CD4-positive, CD25-positive, alpha-beta regulatory T cell (primary cell): Measurements from ENCODE around the gene BAG5. TPM values are rescaled to one million over a fixed set of nuclear protein-coding genes. Genes with fewer than 3 reads are reported as not detected.
"Not testable (repeated sequence)": the region's sequence is repeated elsewhere in the genome, so short reads cannot be mapped to it uniquely, and the experiment has no call there.

Experiments used
- ATAC-seq, 2 donors: fragments of 150-1000 bp; cut with Tn5 transposase; one replicate each; pipeline ENCODE4 v1.10.0; 2021; ENCODE audit warnings: low read depth in 2 of 2, moderate number of reproducible peaks in 2 of 2, moderate library complexity in 1 of 2
- DNase-seq, 3 donors: peaks; one replicate each; pipeline versions ENCODE4 v3.0.0 to v3.0.0-alpha.2; 2012 to 2022; ENCODE audit warnings: mixed read lengths in 1 of 3
- H3K27ac ChIP-seq: one replicate; pipeline ENCODE4 v1.7.0; 2013; ENCODE audit warnings: mild to moderate bottlenecking, low read length; ENCODE audit not compliant: insufficient read depth, poor library complexity, severe bottlenecking
- H3K27me3 ChIP-seq: one replicate; pipeline ENCODE4 v1.7.0; 2013; ENCODE audit warnings: low read length; ENCODE audit not compliant: control insufficient read depth, insufficient read depth
- H3K36me3 ChIP-seq: one replicate; pipeline ENCODE4 v1.7.0; 2013; ENCODE audit warnings: mild to moderate bottlenecking, low read length, moderate library complexity; ENCODE audit not compliant: control insufficient read depth, insufficient read depth
- H3K4me1 ChIP-seq: 2 replicates; pipeline ENCODE4 v1.7.0; 2013; ENCODE audit warnings: mild to moderate bottlenecking, low read length; ENCODE audit not compliant: insufficient read depth, control insufficient read depth, poor library complexity, severe bottlenecking
- H3K4me3 ChIP-seq: one replicate; pipeline ENCODE4 v1.7.0; 2013; ENCODE audit warnings: low read depth, mild to moderate bottlenecking, low read length, moderate library complexity
- H3K9me3 ChIP-seq, 2 experiments: 1 replicate in 1 of 2; 2 replicates in 1 of 2; pipeline ENCODE4 v1.7.0; 2013; ENCODE audit warnings: low read length in 2 of 2, mild to moderate bottlenecking in 1 of 2, moderate library complexity in 1 of 2; ENCODE audit not compliant: control insufficient read depth in 2 of 2
- H3K27ac Mint-ChIP-seq, 3 donors: one replicate each; pipeline ENCODE4 v1.8.0; 2020 to 2022; ENCODE audit warnings: mild to moderate bottlenecking in 3 of 3, mixed read lengths in 3 of 3, moderate library complexity in 2 of 3
- H3K27me3 Mint-ChIP-seq: one replicate; pipeline ENCODE4 v1.8.0; 2022; ENCODE audit warnings: mild to moderate bottlenecking, mixed read lengths
- H3K36me3 Mint-ChIP-seq: one replicate; pipeline ENCODE4 v1.8.0; 2020; ENCODE audit warnings: mixed read lengths
- H3K4me1 Mint-ChIP-seq, 4 donors: one replicate each; pipeline ENCODE4 v1.8.0; 2020 to 2022; ENCODE audit warnings: mixed read lengths in 4 of 4, mild to moderate bottlenecking in 1 of 4
- H3K4me3 Mint-ChIP-seq, 4 donors: one replicate each; pipeline ENCODE4 v1.8.0; 2020 to 2022; ENCODE audit warnings: mild to moderate bottlenecking in 4 of 4, mixed read lengths in 4 of 4, moderate library complexity in 3 of 4
- H3K9me3 Mint-ChIP-seq, 7 donors: one replicate each; pipeline ENCODE4 v1.8.0; 2020 to 2022; ENCODE audit warnings: mixed read lengths in 7 of 7, mild to moderate bottlenecking in 3 of 7, moderate library complexity in 2 of 7
- polyA plus RNA-seq, 4 donors: library from polyadenylated mRNA; unstranded; fragments of 300-500 nt; fragmentation: Illumina TruSeq; gene quantifications; one replicate each; pipeline ENCODE4 v1.2.3, GENCODE V29; 2021
- total RNA-seq: library from RNA; stranded (reverse); gene quantifications from one replicate; pipeline ENCODE4 v1.2.3, GENCODE V29; 2022

Gene BAG5, protein sequence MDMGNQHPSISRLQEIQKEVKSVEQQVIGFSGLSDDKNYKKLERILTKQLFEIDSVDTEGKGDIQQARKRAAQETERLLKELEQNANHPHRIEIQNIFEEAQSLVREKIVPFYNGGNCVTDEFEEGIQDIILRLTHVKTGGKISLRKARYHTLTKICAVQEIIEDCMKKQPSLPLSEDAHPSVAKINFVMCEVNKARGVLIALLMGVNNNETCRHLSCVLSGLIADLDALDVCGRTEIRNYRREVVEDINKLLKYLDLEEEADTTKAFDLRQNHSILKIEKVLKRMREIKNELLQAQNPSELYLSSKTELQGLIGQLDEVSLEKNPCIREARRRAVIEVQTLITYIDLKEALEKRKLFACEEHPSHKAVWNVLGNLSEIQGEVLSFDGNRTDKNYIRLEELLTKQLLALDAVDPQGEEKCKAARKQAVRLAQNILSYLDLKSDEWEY
- 31.8 TPM for total RNA-seq
- 10 to 100 TPM; 33.4 to 42.4 (median 39.9) TPM for polyA plus RNA-seq

DNA sequence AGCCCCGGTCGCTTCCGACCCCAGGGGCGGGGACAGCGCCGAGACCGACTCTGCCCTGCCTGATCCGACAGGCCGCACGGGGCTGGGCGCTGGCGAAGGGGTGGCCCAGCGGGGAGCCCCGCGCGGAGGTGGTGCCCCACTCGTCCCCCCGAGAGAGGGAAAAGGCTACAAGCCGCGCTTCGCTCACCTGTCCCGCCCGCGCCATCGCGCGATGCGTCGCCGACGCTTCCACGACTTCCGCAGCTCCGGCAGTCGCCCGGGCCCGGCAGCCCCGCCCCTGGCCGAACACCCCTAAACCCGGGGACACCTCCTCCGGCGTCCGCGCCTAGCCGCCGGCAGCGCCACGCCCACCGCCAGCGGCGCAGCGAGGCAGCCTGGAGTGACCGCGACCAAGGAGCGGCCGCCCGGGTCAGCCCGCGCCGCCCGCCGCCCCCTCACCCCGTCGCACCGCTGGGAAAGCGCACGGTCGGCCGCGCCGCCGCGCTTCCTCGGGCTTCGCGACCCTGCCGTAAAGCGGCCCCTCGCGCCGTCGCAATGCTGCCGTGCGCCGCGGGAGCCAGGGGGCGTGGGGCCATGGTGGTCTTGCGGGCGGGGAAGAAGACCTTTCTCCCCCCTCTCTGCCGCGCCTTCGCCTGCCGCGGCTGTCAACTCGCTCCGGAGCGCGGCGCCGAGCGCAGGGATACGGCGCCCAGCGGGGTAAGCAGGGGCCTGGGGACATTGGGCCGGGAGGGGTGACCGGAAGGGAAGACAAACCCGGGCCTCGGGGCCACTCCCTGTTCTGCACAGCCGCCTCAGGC is at the start of gene BAG5, which contains the start of gene COA8:
Gene BAG5, minus strand, starts transcription at position 229 of the 797 bp plus-strand sequence. CDS start 1,493 bp downstream, outside the sequence.
Gene COA8, plus strand, starts transcription at position 532 of the 797 bp plus-strand sequence. Its CDS starts 42 bp downstream, at position 574.
- H3K4me3 ChIP-seq, result peak within 1 kb of the TSS; percentile 85
- H3K4me3 Mint-ChIP-seq, result peak within 1 kb of the TSS; percentile 93 to 98 (median 94)
- H3K27ac Mint-ChIP-seq, result peak within 1 kb of the TSS; percentile 90 to 97 (median 95)
- H3K27me3 ChIP-seq, result no peaks in the 10 kb centered on the region
- ATAC-seq (peak; percentile 82 to 88), DNase-seq (peak; percentile 81 to 92 (median 90))
- peak within 1 kb of the TSS; percentile 89 for H3K27ac ChIP-seq
- H3K36me3 Mint-ChIP-seq, result peaks cover 15% of the 10 kb centered on the region
- H3K36me3 ChIP-seq, result peaks cover 25% of the 10 kb centered on the region
- H3K4me1 Mint-ChIP-seq, result peaks cover 13 to 71% (median 45%) of the 10 kb centered on the region in 4 donors
- no peaks in the 10 kb centered on the region for H3K9me3 ChIP-seq
- peaks cover 53% of the 10 kb centered on the region for H3K4me1 ChIP-seq
- H3K9me3 Mint-ChIP-seq, result no peaks in the 10 kb centered on the region
- H3K27me3 Mint-ChIP-seq, result peaks cover 8% of the 10 kb centered on the region

DNA sequence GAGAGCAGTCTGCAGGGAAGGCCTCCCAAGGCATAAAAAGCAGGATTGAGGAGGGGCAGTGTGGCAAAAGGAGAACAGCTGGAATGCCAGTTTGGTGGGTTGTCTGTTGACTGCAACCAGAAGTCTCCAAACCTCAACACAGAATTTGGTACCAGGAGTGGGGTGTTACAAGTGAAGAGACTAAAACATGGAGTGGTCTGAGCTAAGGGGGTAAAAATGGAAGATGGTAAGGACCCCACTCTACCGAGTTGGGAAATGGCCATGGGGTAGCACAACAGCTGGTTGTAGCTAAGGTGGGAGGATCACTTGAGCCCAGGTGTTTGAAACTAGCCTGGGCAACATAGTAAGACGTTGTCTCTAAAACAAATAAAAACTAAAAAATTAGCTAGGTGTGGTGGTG is 48.8 kb upstream of the BAG5 start:
- Mint-ChIP-seq H3K27me3 (peaks cover 6% of the 10 kb centered on the region), H3K36me3 (no peaks in the 10 kb centered on the region), H3K4me1 (peaks cover 7 to 23% (median 13%) of the 10 kb centered on the region in 4 donors), H3K4me3 (no peak overlapping the region), H3K9me3 (peaks cover 0 to 8% (median 0%) of the 10 kb centered on the region in 7 donors), H3K27ac (no peak overlapping the region)
- H3K4me1 ChIP-seq, result peaks cover 18% of the 10 kb centered on the region
- DNase-seq (no peak), ATAC-seq (no peak)
- H3K27ac ChIP-seq, result no peak overlapping the region
- H3K27me3 ChIP-seq, result no peaks in the 10 kb centered on the region
- no peaks in the 10 kb centered on the region for H3K36me3 ChIP-seq
- H3K9me3 ChIP-seq, result peaks cover 7% of the 10 kb centered on the region in 2 experiments
- no peak overlapping the region for H3K4me3 ChIP-seq

DNA sequence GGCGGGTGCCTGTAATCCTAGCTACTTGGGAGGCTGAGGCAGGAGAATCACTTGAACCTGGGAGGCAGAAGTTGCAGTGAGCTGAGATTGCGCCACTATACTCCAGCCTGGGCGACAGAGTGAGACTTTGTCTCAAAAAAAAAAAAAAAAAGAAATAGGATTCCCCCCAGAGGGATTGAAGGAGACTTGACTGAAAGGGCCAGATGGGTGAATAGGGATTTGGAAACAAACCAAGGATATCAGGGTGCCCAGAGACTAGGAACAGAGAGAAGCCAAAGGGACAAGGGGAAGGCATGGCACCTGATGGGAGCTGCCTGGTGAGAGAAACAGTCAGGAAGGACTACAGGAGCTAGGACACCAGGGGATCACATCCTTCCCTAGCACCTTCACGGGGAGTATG is 46.6 kb upstream of the BAG5 start:
- H3K4me3 Mint-ChIP-seq, H3K27me3 ChIP-seq, DNase-seq, H3K9me3 ChIP-seq, H3K36me3 Mint-ChIP-seq, H3K9me3 Mint-ChIP-seq, ATAC-seq, H3K36me3 ChIP-seq, H3K27me3 Mint-ChIP-seq, H3K4me3 ChIP-seq, H3K27ac Mint-ChIP-seq, H3K27ac ChIP-seq: not testable (repeated sequence)
- peaks cover 18% of the 10 kb centered on the region for H3K4me1 ChIP-seq
- H3K4me1 Mint-ChIP-seq, result peaks cover 7 to 25% (median 13%) of the 10 kb centered on the region in 4 donors

DNA sequence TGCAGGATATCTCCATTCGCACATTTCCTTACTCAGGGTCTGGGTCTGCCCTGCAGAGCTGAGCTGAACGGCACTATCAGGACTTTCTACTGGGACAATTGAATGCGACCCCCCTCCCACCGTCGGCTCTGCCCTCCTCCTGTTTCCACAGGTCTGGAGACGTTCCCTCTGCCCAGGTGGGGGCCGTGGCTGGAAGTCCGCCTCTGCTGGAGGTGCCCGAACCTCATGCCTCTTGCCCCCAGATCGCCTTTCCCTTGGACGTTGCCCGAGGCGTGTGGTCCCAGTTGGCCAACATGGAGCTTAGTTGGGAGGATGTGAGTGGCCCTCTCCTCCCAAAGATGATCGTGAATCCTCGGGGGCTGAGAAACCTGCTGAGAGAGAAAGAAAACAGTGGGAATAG is 45.4 kb upstream of the BAG5 start:
- Mint-ChIP-seq H3K4me1 (peaks cover 7 to 25% (median 13%) of the 10 kb centered on the region in 4 donors), H3K9me3 (peaks cover 0 to 8% (median 0%) of the 10 kb centered on the region in 7 donors), H3K36me3 (no peaks in the 10 kb centered on the region), H3K27ac (peak overlapping the region in 1 of 3 donors; percentile 78), H3K27me3 (peaks cover 6% of the 10 kb centered on the region), H3K4me3 (peak overlapping the region; percentile 76 to 89 (median 84))
- Histone ChIP-seq H3K27ac (no peak overlapping the region), H3K9me3 (peaks cover 7% of the 10 kb centered on the region in 2 experiments), H3K27me3 (no peaks in the 10 kb centered on the region), H3K4me3 (peak overlapping the region; percentile 66), H3K4me1 (peaks cover 18% of the 10 kb centered on the region), H3K36me3 (no peaks in the 10 kb centered on the region)
- ATAC-seq (peak in 1 of 2 donors; percentile 10), DNase-seq (no peak)

DNA sequence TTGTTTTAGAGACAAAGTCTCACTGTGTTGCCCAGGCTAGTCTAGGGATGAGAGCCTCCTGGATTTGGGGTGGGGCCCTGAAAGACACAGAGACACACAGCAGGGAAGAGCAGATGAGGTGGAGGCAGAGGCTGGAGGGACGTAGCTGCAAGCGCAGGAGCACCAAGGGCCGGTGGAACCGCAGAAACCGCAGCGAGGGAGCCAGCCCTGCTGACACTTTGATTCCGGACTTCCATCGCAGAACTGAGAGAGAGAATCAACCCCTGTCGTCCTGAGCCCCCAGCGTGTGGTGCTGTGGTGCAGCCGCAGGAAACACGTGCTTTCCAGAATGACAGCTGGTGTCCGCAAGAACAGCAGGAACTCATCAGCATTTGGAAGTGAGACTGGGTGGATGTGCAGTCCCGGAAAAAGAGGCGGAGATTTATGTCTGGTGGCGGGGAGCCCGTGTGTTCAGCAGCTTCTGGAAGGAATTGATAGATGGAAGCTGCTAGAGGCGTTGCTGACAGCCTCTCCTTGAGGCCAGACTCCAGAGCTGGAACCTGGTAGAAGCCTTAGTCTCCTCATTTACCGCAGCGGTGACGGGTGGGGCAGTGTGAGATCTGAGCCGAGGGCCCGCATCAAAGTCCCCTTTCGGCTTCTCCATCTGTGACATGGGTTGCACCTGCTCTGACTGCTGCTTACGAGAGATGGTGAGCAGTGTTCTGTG is 44.7 kb upstream of the BAG5 start:
- peak overlapping the region; percentile 76 to 89 (median 84) for H3K4me3 Mint-ChIP-seq
- DNase-seq (peak; percentile 13 to 69 (median 40)), ATAC-seq (peak; percentile 79 to 81)
- peaks cover 7% of the 10 kb centered on the region in 2 experiments for H3K9me3 ChIP-seq
- peaks cover 0 to 7% (median 0%) of the 10 kb centered on the region in 7 donors for H3K9me3 Mint-ChIP-seq
- no peaks in the 10 kb centered on the region for H3K36me3 ChIP-seq
- peak overlapping the region; percentile 66 for H3K4me3 ChIP-seq
- no peak overlapping the region for H3K27ac ChIP-seq
- peaks cover 18% of the 10 kb centered on the region for H3K4me1 ChIP-seq
- H3K27ac Mint-ChIP-seq, result peak overlapping the region in 2 of 3 donors; percentile 32 to 78
- no peaks in the 10 kb centered on the region for H3K36me3 Mint-ChIP-seq
- peaks cover 6% of the 10 kb centered on the region for H3K27me3 Mint-ChIP-seq
- peaks cover 7 to 25% (median 13%) of the 10 kb centered on the region in 4 donors for H3K4me1 Mint-ChIP-seq
- H3K27me3 ChIP-seq, result no peaks in the 10 kb centered on the region

DNA sequence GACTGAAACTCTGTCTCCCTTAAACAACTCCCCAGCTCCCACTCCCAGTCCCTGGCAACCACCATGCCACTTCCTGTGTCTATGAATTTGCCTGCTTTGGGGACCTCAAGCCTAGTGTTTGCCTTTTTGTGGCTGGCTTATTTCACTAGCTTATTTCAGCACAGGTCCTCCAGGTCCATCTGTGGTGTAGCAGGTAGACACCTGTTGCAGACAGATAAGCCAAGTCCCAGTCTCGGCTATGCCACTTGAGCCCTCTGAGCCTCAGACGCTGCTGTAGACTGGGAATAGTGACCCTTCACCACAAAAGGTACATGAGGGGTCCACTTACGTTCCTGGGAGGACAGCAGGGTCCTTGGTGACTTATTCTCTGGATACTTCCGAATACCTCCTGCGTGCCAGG is 42.2 kb upstream of the BAG5 start:
- Histone ChIP-seq H3K4me1 (peaks cover 18% of the 10 kb centered on the region), H3K4me3 (no peak overlapping the region), H3K9me3 (no peaks in the 10 kb centered on the region), H3K36me3 (no peaks in the 10 kb centered on the region), H3K27me3 (no peaks in the 10 kb centered on the region), H3K27ac (no peak overlapping the region)
- Mint-ChIP-seq H3K36me3 (no peaks in the 10 kb centered on the region), H3K4me1 (peaks cover 7 to 25% (median 13%) of the 10 kb centered on the region in 4 donors), H3K4me3 (no peak overlapping the region), H3K27me3 (peaks cover 6% of the 10 kb centered on the region), H3K27ac (peak overlapping the region in 1 of 3 donors; percentile 75), H3K9me3 (peaks cover 0 to 2% (median 0%) of the 10 kb centered on the region in 7 donors)
- ATAC-seq (no peak), DNase-seq (no peak)

DNA sequence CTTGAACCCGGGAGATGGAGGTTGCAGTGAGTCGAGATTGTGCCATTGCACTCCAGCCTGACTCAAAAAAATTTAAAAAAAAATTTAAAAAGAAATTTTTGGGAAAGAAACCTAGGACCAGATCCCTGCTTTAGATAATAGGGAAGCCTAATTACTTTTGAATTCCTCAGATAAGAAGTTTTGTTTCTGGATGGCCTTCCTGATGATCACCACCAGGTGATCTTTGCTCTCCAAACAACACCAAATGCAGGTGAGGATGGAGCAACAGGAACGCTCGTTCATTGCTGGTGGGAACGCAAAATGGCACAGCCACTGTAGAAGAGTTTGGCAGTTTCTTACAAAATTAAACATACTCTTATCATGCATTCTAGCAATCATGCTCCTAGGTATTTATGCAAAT is 38.0 kb upstream of the BAG5 start:
- DNase-seq, result no peak

More for the DNA sequence above, 38.0 kb upstream of the BAG5 start:
- Mint-ChIP-seq H3K36me3 (no peaks in the 10 kb centered on the region), H3K27ac (no peak overlapping the region), H3K9me3 (no peaks in the 10 kb centered on the region), H3K27me3 (no peaks in the 10 kb centered on the region), H3K4me1 (no peaks in the 10 kb centered on the region), H3K4me3 (no peak overlapping the region)
- Histone ChIP-seq H3K27me3 (no peaks in the 10 kb centered on the region), H3K9me3 (no peaks in the 10 kb centered on the region), H3K4me3 (no peak overlapping the region), H3K4me1 (no peaks in the 10 kb centered on the region), H3K27ac (no peak overlapping the region), H3K36me3 (no peaks in the 10 kb centered on the region)
- no peak for ATAC-seq
